ENCODE results near the gene NPR2. TPM values are rescaled to one million over a fixed set of nuclear protein-coding genes. Genes with fewer than 3 reads are reported as not detected.

NPR2 gene
- total RNA-seq, 1 experiment from 2014 or later: 18.8 TPM

DNA sequence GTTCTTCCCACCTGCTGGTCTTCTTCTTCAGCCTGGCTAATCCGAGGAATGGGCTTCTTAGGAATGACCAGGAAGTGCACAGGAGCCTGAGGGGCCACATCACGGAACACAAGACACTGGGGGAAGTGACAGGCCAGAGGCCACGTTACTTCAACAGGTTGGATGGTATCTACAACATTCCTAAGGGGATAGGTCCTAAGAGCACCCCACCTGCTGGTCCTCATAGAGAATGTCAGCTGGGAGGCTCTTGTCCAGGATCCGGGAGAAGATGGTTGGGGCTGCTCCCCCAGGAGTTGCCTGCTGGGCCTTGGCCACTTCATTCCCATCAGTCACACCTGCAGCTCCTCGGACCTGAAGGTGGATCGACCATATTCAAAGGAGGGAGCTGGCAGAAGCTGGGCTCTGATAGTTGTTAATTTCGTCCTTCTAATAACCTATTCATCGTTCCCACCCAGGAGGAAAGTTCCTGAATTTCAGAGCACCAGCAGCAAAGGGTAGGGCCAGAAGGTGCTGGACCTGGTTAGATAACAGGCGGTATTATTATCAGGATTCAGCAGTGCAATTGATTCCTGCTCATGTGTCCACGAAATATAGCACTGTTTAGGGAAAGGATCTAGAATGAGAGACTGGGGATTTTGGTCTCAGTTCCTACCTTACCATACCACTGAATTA is 22.2 kb downstream of the NPR2 start:
- Histone ChIP-seq H3K36me3 (ENCODE audit: control insufficient read depth in 1 of 2, insufficient read depth in 2 of 2, low read length in 2 of 2) (peaks cover 0 to 2% of the 10 kb centered on the region in 2 experiments; a peak in 1 of 4 replicates), H3K27ac (ENCODE audit: low read depth, low read length) (peak overlapping the region; percentile 97; the same call in 1 of the 2 replicates), H4K20me1 (ENCODE audit: insufficient read depth) (no peaks in the 10 kb centered on the region), H3K9me3 (ENCODE audit: control insufficient read depth in 1 of 2, insufficient read depth in 1 of 2, low read depth in 1 of 2, low read length in 2 of 2) (no peaks in the 10 kb centered on the region), H3K79me2 (ENCODE audit: insufficient read depth, low read length) (no peaks in the 10 kb centered on the region), H2AFZ (ENCODE audit: low read depth, low read length, poor library complexity, severe bottlenecking) (no peak overlapping the region), H3K9me2 (ENCODE audit: insufficient read depth) (no peaks in the 10 kb centered on the region), H3K4me1 (ENCODE audit: control insufficient read depth in 1 of 2, insufficient read depth in 2 of 2, low read length in 2 of 2) (peaks cover 7 to 17% of the 10 kb centered on the region in 2 experiments; a peak in 3 of 4 replicates), H3K27me3 (ENCODE audit: insufficient read depth, low read length) (no peaks in the 10 kb centered on the region), H3K4me3 (replicated peaks in 1 of 2; ENCODE audit: low read depth in 1 of 2, low read length in 2 of 2) (peak overlapping the region; percentile 86 to 88), H3K9ac (ENCODE audit: low read length) (peak overlapping the region; percentile 95), H3K4me2 (ENCODE audit: low read length) (peak overlapping the region; percentile 89)
- ChIA-PET RAD21 (ENCODE audit: low non-redundant PET in 1 of 2, low total read pairs in 2 of 2, uncharacterized antibody in 2 of 2, unreplicated experiment in 2 of 2) (no interaction called here), POLR2A (interaction anchor here (1.2 to 1.7 kb wide), 3 partner anchors 13 to 69 kb away, joined by 3 to 4 read pairs (median 3); no protein-coding TSS in a partner anchor), CTCF (interaction anchor here (1.0 to 2.1 kb wide), 6 partner anchors 12 to 152 kb away, joined by 3 to 13 read pairs (median 6); no protein-coding TSS in a partner anchor)
- BruUV-seq (replicated peaks): TSS peak; percentile 80
- ATAC-seq (no peak; the same call in 1 of the 2 replicates), DNase-seq (ENCODE audit: low read depth, low spot score) (peak; percentile 42)
- no peak for TF ChIP-seq ZFX (IDR thresholded peaks at IDR 0.05)
- peak; percentile 43 for TF ChIP-seq RAD21 (IDR thresholded peaks at IDR 0.05; ENCODE audit: low read depth)
- TF ChIP-seq, protein P1, sequence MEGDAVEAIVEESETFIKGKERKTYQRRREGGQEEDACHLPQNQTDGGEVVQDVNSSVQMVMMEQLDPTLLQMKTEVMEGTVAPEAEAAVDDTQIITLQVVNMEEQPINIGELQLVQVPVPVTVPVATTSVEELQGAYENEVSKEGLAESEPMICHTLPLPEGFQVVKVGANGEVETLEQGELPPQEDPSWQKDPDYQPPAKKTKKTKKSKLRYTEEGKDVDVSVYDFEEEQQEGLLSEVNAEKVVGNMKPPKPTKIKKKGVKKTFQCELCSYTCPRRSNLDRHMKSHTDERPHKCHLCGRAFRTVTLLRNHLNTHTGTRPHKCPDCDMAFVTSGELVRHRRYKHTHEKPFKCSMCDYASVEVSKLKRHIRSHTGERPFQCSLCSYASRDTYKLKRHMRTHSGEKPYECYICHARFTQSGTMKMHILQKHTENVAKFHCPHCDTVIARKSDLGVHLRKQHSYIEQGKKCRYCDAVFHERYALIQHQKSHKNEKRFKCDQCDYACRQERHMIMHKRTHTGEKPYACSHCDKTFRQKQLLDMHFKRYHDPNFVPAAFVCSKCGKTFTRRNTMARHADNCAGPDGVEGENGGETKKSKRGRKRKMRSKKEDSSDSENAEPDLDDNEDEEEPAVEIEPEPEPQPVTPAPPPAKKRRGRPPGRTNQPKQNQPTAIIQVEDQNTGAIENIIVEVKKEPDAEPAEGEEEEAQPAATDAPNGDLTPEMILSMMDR (IDR thresholded peaks at IDR 0.05 in 2 of 3, conservative IDR thresholded peaks at IDR 0.05 in 1 of 3; ENCODE audit: borderline replicate concordance in 1 of 3, insufficient read depth in 1 of 3, low read depth in 2 of 3, low read length in 2 of 3): peak; percentile 40 to 70 (median 59); a peak in 5 of 6 replicates
- TF ChIP-seq CBX3 (IDR thresholded peaks at IDR 0.05; ENCODE audit: low read depth): no peak
- no peak; the same call in 1 of the 2 replicates for TF ChIP-seq POLR2AphosphoS5 (IDR thresholded peaks at IDR 0.05; ENCODE audit: low read depth, low read length)
- intact Hi-C loops (cut with micrococcal nuclease): loop anchor here (2.0 kb wide), 1 partner anchor 63 kb away; no protein-coding TSS in a partner anchor
